Suprapubic skin (tissue), 4 donors: ENCODE data around the gene ZNF626.

Experiments
- POLR2A ChIP-seq, 2 donors: fragments of 450-650 bp; IDR thresholded peaks; one replicate each; pipeline ENCODE4 v1.6.1; 2017; ENCODE audit warnings: antibody characterized with exemption in 2 of 2, mild to moderate bottlenecking in 2 of 2, moderate library complexity in 2 of 2
- POLR2AphosphoS5 ChIP-seq, 3 donors: sonication (generic); formaldehyde crosslinking; IDR thresholded peaks; one replicate each; pipeline ENCODE4 v1.6.1; 2017; ENCODE audit warnings: antibody characterized with exemption in 3 of 3
- TF ChIP-seq, protein P1 (sequence below), 2 donors: fragments of 200-600 bp in 1 of 2; fragments of 450-650 bp in 1 of 2; sonication (generic) in 1 of 2; IDR thresholded peaks; one replicate each; pipeline ENCODE4 v1.5.1; 2016 to 2019; ENCODE audit warnings: antibody characterized with exemption in 2 of 2, mild to moderate bottlenecking in 1 of 2, moderate library complexity in 1 of 2

DNA sequence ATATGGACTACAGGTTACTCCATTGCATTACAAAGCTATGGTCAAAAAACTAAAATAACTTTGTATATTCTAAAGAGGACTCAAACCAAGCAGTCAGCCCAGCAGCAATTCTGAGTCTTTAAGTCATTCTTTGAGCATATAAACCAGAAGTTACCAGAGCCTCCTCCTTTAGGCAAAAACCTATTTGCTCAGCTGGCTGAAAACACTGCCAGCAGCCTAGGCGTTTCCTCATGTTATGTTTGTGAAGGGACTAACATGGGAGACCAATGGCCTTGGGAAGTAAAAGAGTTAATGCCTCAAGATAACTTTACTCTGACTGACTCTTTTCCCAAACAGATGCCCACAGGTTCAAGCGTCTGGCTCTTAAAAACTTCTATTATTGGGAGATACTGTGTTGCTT is 45.3 kb downstream of the ZNF626 start:
- no peak for TF ChIP-seq POLR2A (IDR thresholded peaks at IDR 0.05)
- TF ChIP-seq, protein P1, sequence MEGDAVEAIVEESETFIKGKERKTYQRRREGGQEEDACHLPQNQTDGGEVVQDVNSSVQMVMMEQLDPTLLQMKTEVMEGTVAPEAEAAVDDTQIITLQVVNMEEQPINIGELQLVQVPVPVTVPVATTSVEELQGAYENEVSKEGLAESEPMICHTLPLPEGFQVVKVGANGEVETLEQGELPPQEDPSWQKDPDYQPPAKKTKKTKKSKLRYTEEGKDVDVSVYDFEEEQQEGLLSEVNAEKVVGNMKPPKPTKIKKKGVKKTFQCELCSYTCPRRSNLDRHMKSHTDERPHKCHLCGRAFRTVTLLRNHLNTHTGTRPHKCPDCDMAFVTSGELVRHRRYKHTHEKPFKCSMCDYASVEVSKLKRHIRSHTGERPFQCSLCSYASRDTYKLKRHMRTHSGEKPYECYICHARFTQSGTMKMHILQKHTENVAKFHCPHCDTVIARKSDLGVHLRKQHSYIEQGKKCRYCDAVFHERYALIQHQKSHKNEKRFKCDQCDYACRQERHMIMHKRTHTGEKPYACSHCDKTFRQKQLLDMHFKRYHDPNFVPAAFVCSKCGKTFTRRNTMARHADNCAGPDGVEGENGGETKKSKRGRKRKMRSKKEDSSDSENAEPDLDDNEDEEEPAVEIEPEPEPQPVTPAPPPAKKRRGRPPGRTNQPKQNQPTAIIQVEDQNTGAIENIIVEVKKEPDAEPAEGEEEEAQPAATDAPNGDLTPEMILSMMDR (IDR thresholded peaks at IDR 0.05), result no peak
- TF ChIP-seq POLR2AphosphoS5 (IDR thresholded peaks at IDR 0.05), result no peak
